SIG-M5 (cell line): ENCODE measurements around the gene PAX6.
"Not testable (repeated sequence)": the region's sequence is repeated elsewhere in the genome, so short reads cannot be mapped to it uniquely, and the experiment has no call there.

Experiments
- DNase-seq: peaks from one replicate; lab custom pipeline; 2025; lab: John Stamatoyannopoulos, UW

Gene PAX6

DNA sequence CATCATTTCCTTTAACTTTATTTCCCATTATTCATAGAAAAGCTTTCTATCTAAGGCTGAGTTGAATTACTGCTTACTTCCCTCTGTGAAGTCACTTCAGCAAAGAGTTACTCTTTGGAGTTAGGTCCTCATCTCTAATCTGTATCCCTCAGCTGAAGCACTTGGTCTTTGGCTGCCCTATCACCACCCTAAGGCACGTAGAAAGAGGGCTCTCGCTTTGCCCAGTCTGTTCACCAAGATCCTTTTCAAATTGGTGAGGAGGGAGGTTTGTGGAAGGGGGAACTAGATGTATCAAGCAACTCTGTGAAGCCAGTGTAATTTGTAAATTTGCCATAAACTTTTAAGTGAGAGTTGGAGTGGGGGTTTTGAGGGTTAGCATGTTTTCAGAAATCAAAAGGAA is 43.4 kb downstream of the PAX6 start:
- no peak for DNase-seq

DNA sequence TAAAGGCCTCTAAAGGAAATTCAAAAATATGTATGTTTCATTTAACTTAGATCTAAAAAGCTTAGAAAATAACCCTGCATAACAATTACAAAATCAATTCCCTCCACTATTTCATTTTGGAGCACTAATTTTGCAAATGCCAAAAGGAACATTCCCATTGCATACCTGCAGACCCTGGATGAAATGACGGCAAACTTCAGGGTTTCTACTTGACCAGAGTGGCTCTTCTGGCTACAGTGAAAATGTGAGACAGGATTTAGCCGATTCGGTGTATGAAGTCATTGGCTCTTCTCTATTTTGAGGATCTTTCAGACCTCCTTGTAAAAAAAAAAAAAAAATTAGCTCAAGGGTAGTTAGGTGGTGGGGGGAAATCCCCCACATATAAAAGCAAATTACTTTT is 44.1 kb downstream of the PAX6 start:
- no peak for DNase-seq

DNA sequence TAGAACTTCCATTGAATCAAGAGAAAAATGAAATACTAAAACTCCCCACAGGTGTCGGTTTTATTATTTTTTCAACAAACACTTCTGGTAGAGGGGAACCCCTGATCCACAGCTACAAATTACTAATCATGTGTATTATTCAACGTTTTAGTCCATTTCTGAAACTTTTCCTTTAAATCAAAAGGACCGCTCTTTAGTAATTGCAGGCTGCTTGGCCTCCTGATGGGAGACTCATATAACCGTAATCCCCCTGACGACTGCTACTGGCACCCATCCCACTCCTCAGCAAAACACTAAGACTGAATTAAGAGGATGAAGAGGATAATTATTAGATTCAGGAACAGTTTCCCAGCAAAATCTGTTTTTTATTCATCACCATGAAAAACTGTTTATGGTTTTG is 46.4 kb downstream of the PAX6 start:
- DNase-seq = no peak

DNA sequence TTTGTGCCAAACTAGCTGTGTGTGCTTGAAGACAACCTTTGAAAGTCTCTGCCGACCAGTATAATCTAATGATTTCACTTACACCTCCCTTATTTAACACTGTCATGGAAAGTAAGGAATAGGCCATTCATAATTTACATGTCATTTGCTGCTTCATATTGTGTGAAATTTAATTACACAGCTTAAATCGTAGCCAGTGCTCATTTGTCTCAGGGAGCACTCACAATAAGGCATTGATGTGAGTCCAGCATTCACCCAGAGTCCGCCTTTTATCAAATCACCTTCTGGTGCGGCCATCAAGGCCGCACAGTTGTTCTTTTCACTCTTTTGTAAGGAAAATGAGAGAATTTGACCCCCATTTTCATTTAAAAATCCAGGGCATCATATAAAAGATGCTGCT is 46.9 kb downstream of the PAX6 start:
- no peak for DNase-seq

DNA sequence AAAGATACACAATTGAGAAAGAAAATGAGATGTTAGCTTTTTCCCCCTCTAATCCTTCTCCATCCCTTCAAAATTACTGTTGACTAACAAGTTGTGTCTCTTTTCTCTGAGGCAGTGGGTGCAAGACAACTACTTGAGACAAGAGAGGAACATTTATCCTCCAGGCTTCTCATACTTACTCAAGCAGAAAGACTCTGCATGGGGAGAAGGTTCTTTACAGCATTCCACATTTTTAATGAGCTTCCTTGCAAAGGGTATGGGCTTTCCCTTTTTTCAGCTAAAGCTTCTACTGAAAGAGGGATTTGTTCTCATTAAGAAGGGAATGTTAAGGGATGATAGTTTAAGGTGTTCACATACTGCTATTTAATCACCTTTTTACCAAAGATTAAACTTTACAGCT is 47.8 kb downstream of the PAX6 start:
- no peak for DNase-seq

DNA sequence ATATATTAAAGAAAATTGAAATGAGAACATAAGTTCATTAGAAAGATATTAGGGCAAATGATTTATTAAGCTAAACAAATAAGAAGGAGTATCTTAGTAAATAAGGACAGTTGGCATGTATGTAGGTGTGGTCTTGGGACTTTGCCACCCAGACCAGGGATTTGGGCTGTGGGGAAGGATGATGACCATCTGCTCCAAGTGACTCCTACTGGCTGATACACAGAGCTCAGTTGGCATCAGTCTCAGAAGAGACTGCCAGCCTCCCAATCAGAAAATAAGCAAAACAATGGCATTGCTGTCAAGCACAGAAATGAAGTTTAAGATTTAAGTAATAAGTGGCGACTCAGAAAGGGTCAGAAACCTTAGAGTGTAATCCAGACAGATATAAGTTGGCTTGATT is 49.5 kb downstream of the PAX6 start:
- DNase-seq = no peak

DNA sequence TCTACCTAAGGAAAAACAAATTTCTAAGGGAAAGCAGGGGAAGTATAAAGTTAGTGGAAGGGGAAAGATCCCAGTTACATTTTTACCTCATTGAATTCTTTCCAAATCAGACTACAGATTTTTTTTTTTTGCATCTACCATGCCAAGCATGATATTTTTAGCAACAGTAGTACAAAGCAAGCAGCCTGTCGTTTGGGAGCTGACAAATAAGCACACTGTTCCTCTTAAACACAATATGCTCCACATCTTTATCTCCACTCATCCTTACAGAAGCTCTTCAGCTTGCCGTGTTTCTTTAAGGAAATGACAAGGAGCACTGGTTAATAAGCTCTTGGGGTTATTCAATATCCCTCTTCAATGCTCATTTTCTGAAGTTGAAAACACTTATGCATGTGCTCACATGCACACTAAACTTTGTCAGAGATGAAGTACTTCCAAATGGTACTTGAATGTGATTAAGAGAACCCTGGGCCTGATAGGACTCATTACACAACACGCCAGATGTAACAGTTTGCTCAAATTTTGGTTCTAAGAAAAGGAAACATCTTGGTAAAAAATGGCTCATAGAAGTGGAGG is 53.8 kb downstream of the PAX6 start:
- DNase-seq = no peak

DNA sequence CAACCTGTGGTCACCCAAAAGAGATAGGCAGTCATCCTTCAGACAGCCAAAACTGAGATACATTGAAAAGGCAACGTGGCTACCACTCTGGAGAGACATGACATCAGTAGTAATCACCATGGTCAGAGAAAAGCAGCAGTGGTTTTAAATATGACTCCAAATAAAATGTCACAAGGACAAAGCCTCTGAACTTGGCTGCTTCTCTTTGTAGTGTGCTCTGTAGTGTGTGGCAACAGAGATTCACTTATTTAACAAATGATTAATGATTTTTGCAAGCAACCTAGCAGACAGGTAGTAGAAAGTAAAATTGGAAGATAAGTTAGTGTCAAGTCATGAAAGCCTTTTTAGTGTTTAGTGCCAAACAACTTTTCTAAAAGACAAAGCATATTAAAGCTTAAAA is 63.5 kb downstream of the PAX6 start:
- DNase-seq = no peak

DNA sequence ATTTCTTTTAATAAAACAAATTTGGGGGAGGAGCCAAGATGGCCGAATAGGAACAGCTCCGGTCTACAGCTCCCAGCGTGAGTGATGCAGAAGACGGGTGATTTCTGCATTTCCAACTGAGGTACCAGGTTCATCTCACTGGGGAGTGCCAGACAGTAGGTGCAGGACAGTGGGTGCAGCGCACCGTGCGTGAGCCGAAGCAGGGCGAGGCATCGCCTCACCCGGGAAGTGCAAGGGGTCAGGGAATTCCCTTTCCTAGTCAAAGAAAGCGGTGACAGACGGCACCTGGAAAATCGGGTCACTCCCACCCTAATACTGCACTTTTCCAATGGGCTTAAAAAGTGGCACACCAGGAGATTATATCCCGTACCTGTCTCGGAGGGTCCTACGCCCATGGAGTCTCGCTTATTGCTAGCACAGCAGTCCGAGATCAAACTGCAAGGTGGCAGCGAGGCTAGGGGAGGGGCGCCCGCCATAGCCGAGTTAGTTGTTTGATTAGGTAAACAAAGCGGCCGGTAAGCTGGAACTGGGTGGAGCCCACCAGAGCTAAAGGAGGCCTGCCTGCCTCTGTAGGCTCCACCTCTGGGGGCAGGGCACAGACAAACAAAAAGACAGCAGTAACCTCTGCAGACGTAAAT is 70.3 kb downstream of the PAX6 start:
- not testable (repeated sequence) for DNase-seq

DNA sequence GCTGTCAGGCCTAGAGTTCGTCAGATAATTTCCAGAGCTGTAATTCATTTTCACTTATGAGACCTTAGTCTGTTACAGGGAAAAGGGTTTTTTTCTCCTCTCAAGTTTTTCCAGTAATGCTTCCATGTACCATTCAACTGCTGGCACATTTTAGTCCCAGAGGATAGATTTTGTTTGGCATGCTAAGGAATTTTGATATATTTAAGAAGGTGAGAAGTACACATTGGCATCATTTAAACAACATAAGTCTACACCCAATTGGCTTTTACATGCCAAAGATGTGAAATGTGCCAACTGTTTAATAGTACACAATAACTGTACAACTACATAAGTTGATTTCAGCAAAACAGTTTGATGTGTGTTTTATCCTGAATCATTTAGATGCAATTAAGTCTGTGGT is 71.0 kb downstream of the PAX6 start:
- DNase-seq = no peak
